ENCODE measurements around the gene AASDHPPT. TPM values are rescaled to one million over a fixed set of nuclear protein-coding genes. Genes with fewer than 3 reads are reported as not detected.

The AASDHPPT gene
- total and polyA plus RNA-seq, 9 of the 15 experiments (the other 6 are each of a cell fraction or from before 2014, with no cell fraction given), result 48.7 to 115 (median 69.0) TPM

GRCh38 chr11:106063009-106063408 is 14.5 kb upstream of the AASDHPPT start:
- Histone ChIP-seq H3K27ac (ENCODE audit: extremely low read depth, low read depth, low read length) (no peak overlapping the region), H3K9ac (ENCODE audit: insufficient read depth in 1 of 2, low read depth in 2 of 2, low read length in 2 of 2) (no peak overlapping the region), H3K4me1 (replicated peaks in 1 of 2; ENCODE audit: control insufficient read depth in 2 of 2, insufficient read depth in 2 of 2, low read length in 2 of 2) (no peaks in the 10 kb centered on the region), H3K9me3 (replicated peaks; ENCODE audit: control insufficient read depth, insufficient read depth, low read depth, low read length) (no peaks in the 10 kb centered on the region), H4K20me1 (replicated peaks; ENCODE audit: control insufficient read depth, insufficient read depth, low read length) (no peaks in the 10 kb centered on the region), H3K36me3 (ENCODE audit: control insufficient read depth, insufficient read depth, low read length) (no peaks in the 10 kb centered on the region), H3K79me2 (ENCODE audit: control insufficient read depth, insufficient read depth, low read length) (no peaks in the 10 kb centered on the region), H3K4me3 (no peak overlapping the region), H3K4me2 (ENCODE audit: insufficient read depth, low read length) (no peak overlapping the region), H3K27me3 (ENCODE audit: control insufficient read depth in 2 of 2, insufficient read depth in 2 of 2, low read length in 2 of 2) (no peaks in the 10 kb centered on the region), H2AFZ (ENCODE audit: low read depth, low read length) (no peak overlapping the region), H3K9me1 (ENCODE audit: control insufficient read depth, insufficient read depth, low read length) (no peaks in the 10 kb centered on the region)
- DNase-seq (ENCODE audit: extremely low read depth in 1 of 4, low spot score in 3 of 4) (no peak), FAIRE-seq (no peak), ATAC-seq (no peak)
- TF ChIP-seq, protein P1, sequence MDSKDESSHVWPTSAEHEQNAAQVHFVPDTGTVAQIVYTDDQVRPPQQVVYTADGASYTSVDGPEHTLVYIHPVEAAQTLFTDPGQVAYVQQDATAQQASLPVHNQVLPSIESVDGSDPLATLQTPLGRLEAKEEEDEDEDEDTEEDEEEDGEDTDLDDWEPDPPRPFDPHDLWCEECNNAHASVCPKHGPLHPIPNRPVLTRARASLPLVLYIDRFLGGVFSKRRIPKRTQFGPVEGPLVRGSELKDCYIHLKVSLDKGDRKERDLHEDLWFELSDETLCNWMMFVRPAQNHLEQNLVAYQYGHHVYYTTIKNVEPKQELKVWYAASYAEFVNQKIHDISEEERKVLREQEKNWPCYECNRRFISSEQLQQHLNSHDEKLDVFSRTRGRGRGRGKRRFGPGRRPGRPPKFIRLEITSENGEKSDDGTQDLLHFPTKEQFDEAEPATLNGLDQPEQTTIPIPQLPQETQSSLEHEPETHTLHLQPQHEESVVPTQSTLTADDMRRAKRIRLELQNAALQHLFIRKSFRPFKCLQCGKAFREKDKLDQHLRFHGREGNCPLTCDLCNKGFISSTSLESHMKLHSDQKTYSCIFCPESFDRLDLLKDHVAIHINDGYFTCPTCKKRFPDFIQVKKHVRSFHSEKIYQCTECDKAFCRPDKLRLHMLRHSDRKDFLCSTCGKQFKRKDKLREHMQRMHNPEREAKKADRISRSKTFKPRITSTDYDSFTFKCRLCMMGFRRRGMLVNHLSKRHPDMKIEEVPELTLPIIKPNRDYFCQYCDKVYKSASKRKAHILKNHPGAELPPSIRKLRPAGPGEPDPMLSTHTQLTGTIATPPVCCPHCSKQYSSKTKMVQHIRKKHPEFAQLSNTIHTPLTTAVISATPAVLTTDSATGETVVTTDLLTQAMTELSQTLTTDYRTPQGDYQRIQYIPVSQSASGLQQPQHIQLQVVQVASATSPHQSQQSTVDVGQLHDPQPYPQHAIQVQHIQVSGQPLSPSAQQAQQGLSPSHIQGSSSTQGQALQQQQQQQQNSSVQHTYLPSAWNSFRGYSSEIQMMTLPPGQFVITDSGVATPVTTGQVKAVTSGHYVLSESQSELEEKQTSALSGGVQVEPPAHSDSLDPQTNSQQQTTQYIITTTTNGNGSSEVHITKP (IDR thresholded peaks at IDR 0.05; ENCODE audit: partially characterized antibody), result no peak
- TF ChIP-seq, protein P2, sequence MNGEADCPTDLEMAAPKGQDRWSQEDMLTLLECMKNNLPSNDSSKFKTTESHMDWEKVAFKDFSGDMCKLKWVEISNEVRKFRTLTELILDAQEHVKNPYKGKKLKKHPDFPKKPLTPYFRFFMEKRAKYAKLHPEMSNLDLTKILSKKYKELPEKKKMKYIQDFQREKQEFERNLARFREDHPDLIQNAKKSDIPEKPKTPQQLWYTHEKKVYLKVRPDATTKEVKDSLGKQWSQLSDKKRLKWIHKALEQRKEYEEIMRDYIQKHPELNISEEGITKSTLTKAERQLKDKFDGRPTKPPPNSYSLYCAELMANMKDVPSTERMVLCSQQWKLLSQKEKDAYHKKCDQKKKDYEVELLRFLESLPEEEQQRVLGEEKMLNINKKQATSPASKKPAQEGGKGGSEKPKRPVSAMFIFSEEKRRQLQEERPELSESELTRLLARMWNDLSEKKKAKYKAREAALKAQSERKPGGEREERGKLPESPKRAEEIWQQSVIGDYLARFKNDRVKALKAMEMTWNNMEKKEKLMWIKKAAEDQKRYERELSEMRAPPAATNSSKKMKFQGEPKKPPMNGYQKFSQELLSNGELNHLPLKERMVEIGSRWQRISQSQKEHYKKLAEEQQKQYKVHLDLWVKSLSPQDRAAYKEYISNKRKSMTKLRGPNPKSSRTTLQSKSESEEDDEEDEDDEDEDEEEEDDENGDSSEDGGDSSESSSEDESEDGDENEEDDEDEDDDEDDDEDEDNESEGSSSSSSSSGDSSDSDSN (IDR thresholded peaks at IDR 0.05; ENCODE audit: borderline replicate concordance in 1 of 2, low read depth in 2 of 2, low read length in 2 of 2), result no peak
- no peak for TF ChIP-seq TGIF2 (CRISPR knock-in tag; IDR thresholded peaks at IDR 0.05)
- no peak for TF ChIP-seq CREBBP (IDR thresholded peaks at IDR 0.05; ENCODE audit: low read depth, low read length)
- TF ChIP-seq, protein P3, sequence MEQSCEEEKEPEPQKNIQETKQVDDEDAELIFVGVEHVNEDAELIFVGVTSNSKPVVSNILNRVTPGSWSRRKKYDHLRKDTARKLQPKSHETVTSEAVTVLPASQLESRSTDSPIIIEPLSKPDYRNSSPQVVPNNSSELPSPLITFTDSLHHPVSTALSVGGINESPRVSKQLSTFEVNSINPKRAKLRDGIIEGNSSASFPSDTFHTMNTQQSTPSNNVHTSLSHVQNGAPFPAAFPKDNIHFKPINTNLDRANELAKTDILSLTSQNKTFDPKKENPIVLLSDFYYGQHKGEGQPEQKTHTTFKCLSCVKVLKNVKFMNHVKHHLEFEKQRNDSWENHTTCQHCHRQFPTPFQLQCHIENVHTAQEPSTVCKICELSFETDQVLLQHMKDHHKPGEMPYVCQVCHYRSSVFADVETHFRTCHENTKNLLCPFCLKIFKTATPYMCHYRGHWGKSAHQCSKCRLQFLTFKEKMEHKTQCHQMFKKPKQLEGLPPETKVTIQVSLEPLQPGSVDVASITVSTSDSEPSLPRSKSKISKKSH (CRISPR knock-in tag; IDR thresholded peaks at IDR 0.05), result no peak
- no peak for TF ChIP-seq XRCC5 (IDR thresholded peaks at IDR 0.05; ENCODE audit: low read depth, low read length)
- no peak for TF ChIP-seq PHTF2 (CRISPR knock-in tag; IDR thresholded peaks at IDR 0.05)
- no peak for TF ChIP-seq PTBP1 (IDR thresholded peaks at IDR 0.05; ENCODE audit: low read depth, low read length)
- no peak for TF ChIP-seq CAMTA2 (CRISPR knock-in tag; conservative IDR thresholded peaks at IDR 0.05)
- no peak for TF ChIP-seq SRF (CRISPR knock-in tag; IDR thresholded peaks at IDR 0.05)
- no peak for TF ChIP-seq FIP1L1 (IDR thresholded peaks at IDR 0.05; ENCODE audit: low read depth, low read length, poor library complexity, severe bottlenecking)
- TF ChIP-seq, protein P4, sequence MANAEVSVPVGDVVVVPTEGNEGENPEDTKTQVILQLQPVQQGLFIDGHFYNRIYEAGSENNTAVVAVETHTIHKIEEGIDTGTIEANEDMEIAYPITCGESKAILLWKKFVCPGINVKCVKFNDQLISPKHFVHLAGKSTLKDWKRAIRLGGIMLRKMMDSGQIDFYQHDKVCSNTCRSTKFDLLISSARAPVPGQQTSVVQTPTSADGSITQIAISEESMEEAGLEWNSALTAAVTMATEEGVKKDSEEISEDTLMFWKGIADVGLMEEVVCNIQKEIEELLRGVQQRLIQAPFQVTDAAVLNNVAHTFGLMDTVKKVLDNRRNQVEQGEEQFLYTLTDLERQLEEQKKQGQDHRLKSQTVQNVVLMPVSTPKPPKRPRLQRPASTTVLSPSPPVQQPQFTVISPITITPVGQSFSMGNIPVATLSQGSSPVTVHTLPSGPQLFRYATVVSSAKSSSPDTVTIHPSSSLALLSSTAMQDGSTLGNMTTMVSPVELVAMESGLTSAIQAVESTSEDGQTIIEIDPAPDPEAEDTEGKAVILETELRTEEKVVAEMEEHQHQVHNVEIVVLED (CRISPR knock-in tag; IDR thresholded peaks at IDR 0.05), result no peak
- no peak for TF ChIP-seq SMAD4 (CRISPR knock-in tag; conservative IDR thresholded peaks at IDR 0.05)
- no peak for TF ChIP-seq ZNF282 (CRISPR knock-in tag; IDR thresholded peaks at IDR 0.05)
- POLR2A ChIA-PET, result no interaction called here
- no TSS peak for BruUV-seq (replicated peaks)
- intact Hi-C loops (cut with micrococcal nuclease), result no loop called here
- in situ Hi-C loops (cut with MboI), result no loop called here
- CTCF ChIA-PET (ENCODE audit: low intra/inter-chr PET ratio), result no interaction called here

Measured in K562 (cell line).